K562 (cell line): ENCODE data around the gene RPS6KA4. TPM values are rescaled to one million over a fixed set of nuclear protein-coding genes. Genes with fewer than 3 reads are reported as not detected.
A peak's percentile ranks its signal among the peaks of the same experiment; 100 is the strongest.

ENCODE experiments used
- ARID4B ChIP-seq: sonication (generic); formaldehyde crosslinking; IDR thresholded peaks from 2 replicates; pipeline ENCODE4 v1.8.0; 2022; ENCODE audit warnings: mild to moderate bottlenecking, missing genetic modification reagents
- BRD9 ChIP-seq: fragments of 450-650 bp; IDR thresholded peaks from 2 replicates; pipeline ENCODE4 v1.6.1; 2018; ENCODE audit warnings: low read depth; ENCODE audit not compliant: partially characterized antibody
- ESRRB ChIP-seq: fragments of 250-450 bp; sonication (Bioruptor Pico); IDR thresholded peaks from 2 replicates; pipeline ENCODE4 v1.5.0; 2020; ENCODE audit warnings: mild to moderate bottlenecking, moderate library complexity, borderline replicate concordance
- GTF2F1 ChIP-seq: IDR thresholded peaks from 2 replicates; pipeline ENCODE4 v1.6.1; 2011; ENCODE audit warnings: low read depth, low read length, improper control_type of control experiment
- JUND ChIP-seq, 2 experiments: IDR thresholded peaks; 2 replicates in 1 of 2; 3 replicates in 1 of 2; pipeline ENCODE4 v1.6.1; 2011; ENCODE audit warnings: borderline replicate concordance in 2 of 2, low read depth in 2 of 2, low read length in 2 of 2, improper control_type of control experiment in 1 of 2, missing biosample characterization in 1 of 2, missing genetic modification characterization in 1 of 2, missing genetic modification reagents in 1 of 2
- MTF1 ChIP-seq: fragments of 250-450 bp; sonication (Bioruptor Pico); IDR thresholded peaks from 2 replicates; pipeline ENCODE4 v1.9.0; 2021; ENCODE audit warnings: moderate library complexity, mild to moderate bottlenecking, inconsistent platforms, borderline replicate concordance
- NFE2 ChIP-seq: IDR thresholded peaks from 2 replicates; pipeline ENCODE4 v1.6.1; 2014; ENCODE audit warnings: antibody characterized with exemption, low read depth
- POLR2B ChIP-seq: fragments of 450-650 bp; IDR thresholded peaks from 2 replicates; pipeline ENCODE4 v1.6.1; 2018; ENCODE audit warnings: low read depth; ENCODE audit not compliant: partially characterized antibody
- REST ChIP-seq, 2 experiments: fragments of 450-650 bp; formaldehyde crosslinking in 1 of 2; IDR thresholded peaks; 2 replicates each; pipeline versions ENCODE4 v1.4.0 to v1.6.1; 2014 to 2020; ENCODE audit warnings: mild to moderate bottlenecking in 2 of 2, borderline replicate concordance in 1 of 2, low read depth in 1 of 2
- SMARCC2 ChIP-seq: fragments of 450-650 bp; IDR thresholded peaks from 2 replicates; pipeline ENCODE4 v1.6.1; 2017; ENCODE audit warnings: antibody characterized with exemption, moderate library complexity, mild to moderate bottlenecking, low read depth
- TEAD1 ChIP-seq, 2 experiments: fragments of 450-650 bp in 1 of 2; sonication (generic) in 1 of 2; formaldehyde crosslinking; IDR thresholded peaks; 2 replicates each; pipeline versions ENCODE4 v1.4.0 to v1.8.0; 2020 to 2022; ENCODE audit warnings: mild to moderate bottlenecking in 2 of 2, missing genetic modification reagents in 1 of 2
- ZNF766 ChIP-seq: fragments of 200-800 bp; sonication (Bioruptor generic); conservative IDR thresholded peaks from 2 replicates; pipeline ENCODE4 v1.6.1; 2016; ENCODE audit warnings: missing genetic modification characterization, missing compliant biosample characterization
- polyA plus RNA-seq, 8 experiments: library from polyadenylated mRNA; depleted of rRNA in 4 of 8; stranded (reverse) in 5 of 8; unstranded in 3 of 8; fragments of >200 nt; fragmentation: Nextera tagmentation in 2 of 8; fragmentation: Illumina TruSeq in 1 of 8; extraction: Ambion mirVana in 2 of 8; extraction: Trizol in 1 of 8; gene quantifications; 2 replicates each; pipeline versions ENCODE4 v1.2.1 to v1.2.3, GENCODE V29; 2011 to 2014; ENCODE audit warnings: inconsistent platforms in 1 of 8, missing spikeins in 1 of 8
- total RNA-seq, 7 experiments: library from RNA; depleted of rRNA in 6 of 7; stranded (reverse); fragments of >200 nt in 6 of 7; fragmentation: Illumina TruSeq in 2 of 7; extraction: Trizol in 2 of 7; gene quantifications; 2 replicates each; pipeline versions ENCODE4 v1.2.1 to v1.2.3, GENCODE V29; 2011 to 2021; ENCODE audit warnings: low replicate concordance in 1 of 7

The RPS6KA4 gene
- total and polyA plus RNA-seq, 9 of the 15 experiments (the other 6 are each of a cell fraction or from before 2014, with no cell fraction given) = 0.15 to 23.8 (median 9.8) TPM

- peak; percentile 84 for TF ChIP-seq REST (IDR thresholded peaks at IDR 0.05; ENCODE audit: borderline replicate concordance)
- TF ChIP-seq REST (CRISPR knock-in tag; IDR thresholded peaks at IDR 0.05; ENCODE audit: low read depth) = no peak
- no peak for TF ChIP-seq BRD9
- TF ChIP-seq GTF2F1 = no peak
- peak; percentile 62 for TF ChIP-seq POLR2B
- no peak for TF ChIP-seq ESRRB (CRISPR knock-in tag)
- no peak for TF ChIP-seq NFE2
- no peak for TF ChIP-seq MTF1 (CRISPR knock-in tag)
- no peak for TF ChIP-seq SMARCC2
- TF ChIP-seq JUND (IDR thresholded peaks at IDR 0.05; ENCODE audit: borderline replicate concordance, low read depth, low read length) = no peak
- no peak for TF ChIP-seq JUND (tag; IDR thresholded peaks at IDR 0.05; ENCODE audit: borderline replicate concordance, low read depth, low read length)
- TF ChIP-seq TEAD1 (CRISPR knock-in tag; IDR thresholded peaks at IDR 0.05) = no peak
- TF ChIP-seq ZNF766 (CRISPR knock-in tag) = no peak
- peak; percentile 49 for TF ChIP-seq ARID4B (CRISPR knock-in tag)
Observed at GRCh38 chr11:64372802-64373597, 14.0 kb downstream of the RPS6KA4 start (continued).
